HCT116 (cell line): Measurements from ENCODE around the gene SDCBP2. TPM values are rescaled to one million over a fixed set of nuclear protein-coding genes. Genes with fewer than 3 reads are reported as not detected.

Experiments
- ATAC-seq: fragments of 200-7000 bp; cut with Tn5 transposase; 2 replicates; pipeline ENCODE4 v1.9.1; 2020; ENCODE audit warnings: mild to moderate bottlenecking, moderate library complexity
- BruUV-seq: library from RNA; stranded (reverse); fragments of 400-500 nt; replicated peaks from 2 replicates; lab custom pipeline; 2021; lab: Mats Ljungman, UMichigan
- CTCF ChIA-PET: fragments of 300-600 bp; sonication (Branson Sonifier 250); formaldehyde crosslinking; loops from one replicate; lab custom pipeline; 2021; ENCODE audit warnings: antibody characterized with exemption; lab: Charles Lee
- POLR2A ChIA-PET: fragments of 300-600, 350-600 bp; sonication (Branson Sonifier 250); formaldehyde crosslinking; loops from one replicate; lab custom pipeline; 2021; ENCODE audit warnings: antibody characterized with exemption; lab: Charles Lee
- RAD21 ChIA-PET, 2 experiments: fragments of 300-600 bp; sonication (Branson Sonifier 250); formaldehyde crosslinking; loops; one replicate each; lab custom pipeline; 2023; ENCODE audit warnings: low total read pairs in 2 of 2; ENCODE audit not compliant: uncharacterized antibody in 2 of 2, unreplicated experiment in 2 of 2, low non-redundant PET in 1 of 2; lab: Charles Lee
- DNase-seq: peaks from one replicate; pipeline ENCODE4 v3.0.0-alpha.2; 2010; ENCODE audit warnings: low read depth, low spot score
- H2AFZ ChIP-seq: fragments of 200-600 bp; shearing (Covaris generic), sonication (generic); 2 replicates; pipeline ENCODE4 v1.6.1; 2017; ENCODE audit warnings: low read depth, mixed run types, mixed read lengths, antibody characterized with exemption, low read length; ENCODE audit not compliant: poor library complexity, severe bottlenecking
- H3K27ac ChIP-seq: 2 replicates; pipeline ENCODE4 v1.5.1; 2012; ENCODE audit warnings: low read depth, low read length
- H3K27me3 ChIP-seq: fragments of 200-600 bp; sonication (generic); 2 replicates; pipeline ENCODE4 v1.6.1; 2016; ENCODE audit warnings: mixed run types, low read length, mixed read lengths; ENCODE audit not compliant: insufficient read depth
- H3K36me3 ChIP-seq, 2 experiments: fragments of 200-500 bp in 1 of 2; fragments of 200-600 bp in 1 of 2; sonication (Bioruptor generic) in 1 of 2; sonication (generic) in 1 of 2; 2 replicates each; pipeline versions ENCODE4 v1.5.1 to v1.6.1; 2014 to 2016; ENCODE audit warnings: low read length in 2 of 2, inconsistent platforms in 1 of 2, mixed read lengths in 1 of 2, mixed run types in 1 of 2; ENCODE audit not compliant: insufficient read depth in 2 of 2, control insufficient read depth in 1 of 2
- H3K4me1 ChIP-seq, 2 experiments: fragments of 200-600 bp in 1 of 2; sonication (generic) in 1 of 2; 2 replicates each; pipeline versions ENCODE4 v1.5.1 to v1.6.1; 2012 to 2017; ENCODE audit warnings: low read length in 2 of 2, inconsistent platforms in 1 of 2, mild to moderate bottlenecking in 1 of 2, mixed read lengths in 1 of 2, mixed run types in 1 of 2, moderate library complexity in 1 of 2; ENCODE audit not compliant: insufficient read depth in 2 of 2, control insufficient read depth in 1 of 2
- H3K4me2 ChIP-seq: fragments of 200-600 bp; sonication (generic); 2 replicates; pipeline ENCODE4 v1.6.1; 2017; ENCODE audit warnings: mixed run types, low read length, mixed read lengths
- H3K4me3 ChIP-seq, 2 experiments: fragments of 200-600 bp in 1 of 2; sonication (generic) in 1 of 2; replicated peaks in 1 of 2; 2 replicates each; pipeline ENCODE4 v1.5.1; 2011 to 2016; ENCODE audit warnings: low read length in 2 of 2, control low read depth in 1 of 2, low read depth in 1 of 2, mild to moderate bottlenecking in 1 of 2, mixed read lengths in 1 of 2, mixed run types in 1 of 2
- H3K79me2 ChIP-seq: fragments of 200-600 bp; sonication (generic); 2 replicates; pipeline ENCODE4 v1.6.1; 2017; ENCODE audit warnings: mild to moderate bottlenecking, mixed run types, low read length, moderate library complexity, mixed read lengths; ENCODE audit not compliant: insufficient read depth
- H3K9ac ChIP-seq: fragments of 200-600 bp; sonication (generic); 2 replicates; pipeline ENCODE4 v1.6.1; 2016; ENCODE audit warnings: low read length, mixed read lengths
- H3K9me2 ChIP-seq: fragments of 200-600 bp; sonication (generic), shearing (Covaris generic); 2 replicates; pipeline ENCODE4 v1.6.1; 2017; ENCODE audit warnings: mixed run types, mild to moderate bottlenecking, moderate library complexity; ENCODE audit not compliant: insufficient read depth
- H3K9me3 ChIP-seq, 2 experiments: fragments of 200-500 bp in 1 of 2; fragments of 200-600 bp in 1 of 2; sonication (Bioruptor generic) in 1 of 2; sonication (generic) in 1 of 2; 2 replicates each; pipeline ENCODE4 v1.6.1; 2014 to 2017; ENCODE audit warnings: low read length in 2 of 2, mixed read lengths in 2 of 2, inconsistent platforms in 1 of 2, low read depth in 1 of 2, mild to moderate bottlenecking in 1 of 2, mixed run types in 1 of 2, moderate library complexity in 1 of 2; ENCODE audit not compliant: control insufficient read depth in 1 of 2, insufficient read depth in 1 of 2
- H4K20me1 ChIP-seq: fragments of 200-600 bp; sonication (generic), shearing (Covaris generic); 2 replicates; pipeline ENCODE4 v1.6.1; 2017; ENCODE audit warnings: mixed run types, mild to moderate bottlenecking, moderate library complexity; ENCODE audit not compliant: insufficient read depth
- CEBPB ChIP-seq: IDR thresholded peaks from 2 replicates; pipeline ENCODE4 v1.6.1; 2012; ENCODE audit warnings: low read depth
- EZH2phosphoT487 ChIP-seq: fragments of 200-600 bp; IDR thresholded peaks from 2 replicates; pipeline ENCODE4 v1.6.1; 2018; ENCODE audit warnings: antibody characterized with exemption, borderline replicate concordance
- JUND ChIP-seq: IDR thresholded peaks from 2 replicates; pipeline ENCODE4 v1.6.1; 2012
- RAD21 ChIP-seq: IDR thresholded peaks from 2 replicates; pipeline ENCODE4 v1.6.1; 2012; ENCODE audit warnings: low read depth, mild to moderate bottlenecking
- SP1 ChIP-seq: IDR thresholded peaks from 2 replicates; pipeline ENCODE4 v1.6.1; 2012; ENCODE audit warnings: low read depth
- YY1 ChIP-seq: IDR thresholded peaks from 2 replicates; pipeline ENCODE4 v1.6.1; 2011; ENCODE audit warnings: low read length, low read depth, moderate library complexity, mild to moderate bottlenecking; ENCODE audit not compliant: insufficient replicate concordance; ENCODE audit errors: extremely low read depth
- intact Hi-C: fragments of 100-400 bp; cut with micrococcal nuclease; formaldehyde crosslinking; loops from 2 replicates; pipeline ENCODE4 v1.10.0; 2022
- total RNA-seq: library from RNA; stranded (reverse); gene quantifications from one replicate; pipeline ENCODE4 v1.2.1, GENCODE V29; 2021; ENCODE audit not compliant: unreplicated experiment

Gene SDCBP2
- total RNA-seq, 1 experiment from 2014 or later = 3.4 TPM

DNA sequence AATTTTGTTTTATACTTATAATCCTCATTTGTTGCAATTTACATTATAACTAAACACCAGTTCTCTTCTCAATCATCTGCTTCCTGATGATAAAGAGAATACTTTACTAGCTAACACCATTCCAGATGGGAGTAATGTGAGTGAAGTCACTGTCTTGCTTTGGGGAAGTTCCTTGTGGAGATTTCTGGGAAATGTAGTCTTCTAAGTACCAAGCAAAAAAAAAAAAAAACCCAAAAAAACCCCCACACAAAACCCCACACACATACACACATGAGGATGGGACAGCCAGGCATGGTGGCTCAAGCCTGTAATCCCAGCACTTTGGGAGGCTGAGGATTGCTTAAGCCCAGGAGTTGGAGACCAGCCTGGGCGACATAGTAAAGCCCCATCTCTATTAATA lies 65.1 kb downstream of the SDCBP2 start:
- Histone ChIP-seq H3K79me2 (no peaks in the 10 kb centered on the region), H3K27ac (no peak overlapping the region), H3K4me2 (no peak overlapping the region), H3K9ac (no peak overlapping the region), H3K9me3 (no peaks in the 10 kb centered on the region), H3K9me2 (no peaks in the 10 kb centered on the region; the same call in 1 of the 2 replicates), H4K20me1 (no peaks in the 10 kb centered on the region), H3K27me3 (no peaks in the 10 kb centered on the region), H3K4me3 (no peak overlapping the region), H2AFZ (peak overlapping the region; percentile 16), H3K36me3 (no peaks in the 10 kb centered on the region), H3K4me1 (peaks cover 6 to 21% of the 10 kb centered on the region in 2 experiments; a peak in 3 of 4 replicates)
- no peak for ATAC-seq
- ChIA-PET CTCF (no interaction called here), RAD21 (no interaction called here), POLR2A (interaction anchor here (0.7 kb wide), 1 partner anchor 146 kb away, joined by 3 read pairs; the partner anchor contains the start of gene PSMF1)
- no peak for DNase-seq
- intact Hi-C loops = no loop called here
- TF ChIP-seq RAD21 = no peak
- no peak for TF ChIP-seq SP1
- TF ChIP-seq EZH2phosphoT487 = no peak
- TF ChIP-seq YY1 = no peak
- TF ChIP-seq JUND = no peak
- TF ChIP-seq CEBPB = no peak
- BruUV-seq = no TSS peak

Other genes starting within 250 kb of the SDCBP2 start
- 153 TPM for gene PSMF1, start 210.5 kb downstream of the SDCBP2 start, total RNA-seq
- gene TMEM74B, start 144.2 kb downstream of the SDCBP2 start, total RNA-seq = 25.7 TPM
- gene C20orf202, start 125.7 kb downstream of the SDCBP2 start, total RNA-seq = not detected
- 0.17 TPM for gene RAD21L1, start 103.1 kb downstream of the SDCBP2 start, total RNA-seq
- 3.2 TPM for gene SNPH, start 62.8 kb downstream of the SDCBP2 start, total RNA-seq
- 259 TPM for gene FKBP1A, start 63.9 kb upstream of the SDCBP2 start, total RNA-seq
- 93.4 TPM for gene NSFL1C, start 137.7 kb upstream of the SDCBP2 start, total RNA-seq
- gene SIRPB2, start 162.3 kb upstream of the SDCBP2 start, total RNA-seq = not detected
- not detected for gene SIRPD, start 228.6 kb upstream of the SDCBP2 start, total RNA-seq